SJCRH30 (cell line): ENCODE results near the gene ANKEF1. TPM values are rescaled to one million over a fixed set of nuclear protein-coding genes. Genes with fewer than 3 reads are reported as not detected.
"Not testable (repeated sequence)": the region's sequence is repeated elsewhere in the genome, so short reads cannot be mapped to it uniquely, and the experiment has no call there.

Experiments
- DNase-seq, 2 experiments: peaks; one replicate each; pipeline ENCODE4 v3.0.0-alpha.2; 2015 to 2020
- H3K27ac ChIP-seq: fragments of 250-450 bp; sonication (Bioruptor Pico); 2 replicates; pipeline ENCODE4 v1.5.1; 2020; ENCODE audit warnings: mild to moderate bottlenecking, moderate library complexity
- H3K27me3 ChIP-seq: fragments of 250-450 bp; sonication (Bioruptor Pico); 2 replicates; pipeline ENCODE4 v1.5.1; 2020; ENCODE audit warnings: mild to moderate bottlenecking, moderate library complexity
- H3K36me3 ChIP-seq: fragments of 250-450 bp; sonication (Bioruptor Pico); 2 replicates; pipeline ENCODE4 v1.5.1; 2020; ENCODE audit warnings: mild to moderate bottlenecking, moderate library complexity
- H3K4me1 ChIP-seq: fragments of 250-450 bp; sonication (Bioruptor Pico); 2 replicates; pipeline ENCODE4 v1.5.1; 2020; ENCODE audit warnings: mild to moderate bottlenecking, moderate library complexity
- H3K4me3 ChIP-seq: fragments of 250-450 bp; sonication (Bioruptor Pico); 2 replicates; pipeline ENCODE4 v1.5.1; 2020; ENCODE audit warnings: mild to moderate bottlenecking, moderate library complexity
- H3K9me3 ChIP-seq: fragments of 250-450 bp; sonication (Bioruptor Pico); replicated peaks from 2 replicates; pipeline ENCODE4 v1.5.1; 2020; ENCODE audit warnings: mild to moderate bottlenecking, moderate library complexity
- total RNA-seq: library from RNA; depleted of rRNA; stranded (reverse); fragments of >200 nt; shearing (Covaris generic); gene quantifications from 2 replicates; pipeline ENCODE4 v1.2.3, GENCODE V29; 2014

Gene ANKEF1
- total RNA-seq, 1 experiment from 2014 or later, result not detected

DNA sequence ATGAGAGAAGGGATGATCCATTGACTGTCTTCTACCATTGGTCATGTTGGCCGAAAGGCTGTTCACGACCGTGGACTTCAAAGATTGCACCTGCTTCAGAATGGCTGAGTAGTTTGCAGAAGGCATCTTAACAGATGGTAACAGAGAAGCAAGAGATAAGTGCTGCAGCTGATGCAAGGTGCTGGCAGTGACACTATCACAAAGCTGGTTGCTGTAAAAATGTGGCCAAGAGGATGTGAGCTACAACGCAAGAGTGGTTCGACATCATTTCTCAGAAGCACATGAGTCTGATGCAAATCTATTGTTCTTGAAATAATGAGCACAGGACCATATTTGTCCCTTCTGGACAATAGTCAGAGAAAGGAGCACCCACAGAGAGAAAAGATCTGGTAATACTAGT, 27.0 kb upstream of the ANKEF1 start:
- Histone ChIP-seq H3K27me3 (peaks cover 6% of the 10 kb centered on the region; the same call in 1 of the 2 replicates), H3K9me3 (no peaks in the 10 kb centered on the region), H3K4me1 (no peaks in the 10 kb centered on the region), H3K4me3 (no peak overlapping the region), H3K27ac (no peak overlapping the region), H3K36me3 (no peaks in the 10 kb centered on the region)
- DNase-seq, result no peak

- H3K27ac ChIP-seq, result no peak overlapping the region
- H3K36me3 ChIP-seq, result no peaks in the 10 kb centered on the region
- DNase-seq, result no peak
- H3K4me3 ChIP-seq, result no peak overlapping the region
- H3K9me3 ChIP-seq, result no peaks in the 10 kb centered on the region
- H3K4me1 ChIP-seq, result no peaks in the 10 kb centered on the region
- H3K27me3 ChIP-seq, result peaks cover 4% of the 10 kb centered on the region; the same call in 1 of the 2 replicates
These were observed 22.3 kb upstream of the ANKEF1 start for GRCh38 chr20:10012464-10012863.

GRCh38 chr20:10014431-10014830, 20.4 kb upstream of the ANKEF1 start:
- no peaks in the 10 kb centered on the region for H3K36me3 ChIP-seq
- H3K4me1 ChIP-seq, result no peaks in the 10 kb centered on the region
- H3K9me3 ChIP-seq, result no peaks in the 10 kb centered on the region
- no peak overlapping the region for H3K27ac ChIP-seq
- peaks cover 4% of the 10 kb centered on the region; the same call in 1 of the 2 replicates for H3K27me3 ChIP-seq
- DNase-seq, result no peak
- no peak overlapping the region for H3K4me3 ChIP-seq

- H3K4me3 ChIP-seq, result no peak overlapping the region
- H3K9me3 ChIP-seq, result no peaks in the 10 kb centered on the region
- H3K36me3 ChIP-seq, result no peaks in the 10 kb centered on the region; the same call in 1 of the 2 replicates
- no peaks in the 10 kb centered on the region for H3K4me1 ChIP-seq
- DNase-seq, result no peak
- H3K27ac ChIP-seq, result no peak overlapping the region
- 0 out of 2 replicates have a peak, but pooled peaks cover 2% of the 10 kb centered on the region for H3K27me3 ChIP-seq
These were observed 13.8 kb upstream of the ANKEF1 start for GRCh38 chr20:10020937-10021336.

DNA sequence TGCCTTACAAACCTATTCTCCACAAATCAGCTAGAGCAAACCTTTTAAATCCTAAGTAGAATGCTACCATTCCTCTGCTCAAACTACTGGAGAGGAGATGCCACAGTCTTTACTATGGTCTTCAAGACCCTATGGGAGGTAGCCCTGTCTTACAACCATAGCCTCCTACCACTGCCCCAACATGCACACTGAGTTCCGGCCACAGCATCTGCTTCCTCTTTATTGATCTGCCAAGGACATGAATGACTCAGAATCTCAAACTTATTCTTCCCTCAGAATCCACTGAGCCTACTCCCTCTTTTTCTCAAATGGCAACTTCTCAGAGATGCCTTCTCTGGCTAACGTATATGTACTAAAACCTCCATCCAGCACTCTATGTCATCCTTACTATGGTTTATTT, 12.2 kb upstream of the ANKEF1 start:
- DNase-seq, result no peak
- no peak overlapping the region for H3K27ac ChIP-seq
- no peaks in the 10 kb centered on the region for H3K9me3 ChIP-seq
- no peaks in the 10 kb centered on the region; the same call in 1 of the 2 replicates for H3K36me3 ChIP-seq
- H3K4me3 ChIP-seq, result no peak overlapping the region
- no peaks in the 10 kb centered on the region for H3K4me1 ChIP-seq
- H3K27me3 ChIP-seq, result no peaks in the 10 kb centered on the region

GRCh38 chr20:10023911-10024310, 10.9 kb upstream of the ANKEF1 start:
- no peaks in the 10 kb centered on the region for H3K9me3 ChIP-seq
- H3K27me3 ChIP-seq, result no peaks in the 10 kb centered on the region
- DNase-seq, result no peak
- H3K36me3 ChIP-seq, result no peaks in the 10 kb centered on the region; the same call in 1 of the 2 replicates
- H3K27ac ChIP-seq, result no peak overlapping the region
- no peaks in the 10 kb centered on the region for H3K4me1 ChIP-seq
- no peak overlapping the region for H3K4me3 ChIP-seq

GRCh38 chr20:10031451-10032215, 3.2 kb upstream of the ANKEF1 start:
- H3K36me3 ChIP-seq, H3K4me1 ChIP-seq, DNase-seq, H3K27ac ChIP-seq, H3K9me3 ChIP-seq, H3K4me3 ChIP-seq, H3K27me3 ChIP-seq: not testable (repeated sequence)

GRCh38 chr20:10032269-10032668, 2.5 kb upstream of the ANKEF1 start:
- H3K4me1 ChIP-seq, H3K9me3 ChIP-seq, H3K4me3 ChIP-seq, H3K27me3 ChIP-seq, H3K27ac ChIP-seq, H3K36me3 ChIP-seq, DNase-seq: not testable (repeated sequence)

GRCh38 chr20:10033905-10034650, 709 bp upstream of the ANKEF1 start:
- DNase-seq, result no peak
- H3K4me1 ChIP-seq, result no peaks in the 10 kb centered on the region

GRCh38 chr20:10036321-10036720, 1.5 kb downstream of the ANKEF1 start:
- not testable (repeated sequence) for H3K27ac ChIP-seq, H3K9me3 ChIP-seq, H3K4me3 ChIP-seq, H3K27me3 ChIP-seq, H3K36me3 ChIP-seq, DNase-seq, H3K4me1 ChIP-seq

More at GRCh38 chr20:10033905-10034650, 709 bp upstream of the ANKEF1 start:
- Histone ChIP-seq H3K27ac (no peak overlapping the region), H3K36me3 (no peaks in the 10 kb centered on the region), H3K9me3 (no peaks in the 10 kb centered on the region), H3K27me3 (peaks cover 5% of the 10 kb centered on the region; the same call in 1 of the 2 replicates), H3K4me3 (no peak overlapping the region)

DNA sequence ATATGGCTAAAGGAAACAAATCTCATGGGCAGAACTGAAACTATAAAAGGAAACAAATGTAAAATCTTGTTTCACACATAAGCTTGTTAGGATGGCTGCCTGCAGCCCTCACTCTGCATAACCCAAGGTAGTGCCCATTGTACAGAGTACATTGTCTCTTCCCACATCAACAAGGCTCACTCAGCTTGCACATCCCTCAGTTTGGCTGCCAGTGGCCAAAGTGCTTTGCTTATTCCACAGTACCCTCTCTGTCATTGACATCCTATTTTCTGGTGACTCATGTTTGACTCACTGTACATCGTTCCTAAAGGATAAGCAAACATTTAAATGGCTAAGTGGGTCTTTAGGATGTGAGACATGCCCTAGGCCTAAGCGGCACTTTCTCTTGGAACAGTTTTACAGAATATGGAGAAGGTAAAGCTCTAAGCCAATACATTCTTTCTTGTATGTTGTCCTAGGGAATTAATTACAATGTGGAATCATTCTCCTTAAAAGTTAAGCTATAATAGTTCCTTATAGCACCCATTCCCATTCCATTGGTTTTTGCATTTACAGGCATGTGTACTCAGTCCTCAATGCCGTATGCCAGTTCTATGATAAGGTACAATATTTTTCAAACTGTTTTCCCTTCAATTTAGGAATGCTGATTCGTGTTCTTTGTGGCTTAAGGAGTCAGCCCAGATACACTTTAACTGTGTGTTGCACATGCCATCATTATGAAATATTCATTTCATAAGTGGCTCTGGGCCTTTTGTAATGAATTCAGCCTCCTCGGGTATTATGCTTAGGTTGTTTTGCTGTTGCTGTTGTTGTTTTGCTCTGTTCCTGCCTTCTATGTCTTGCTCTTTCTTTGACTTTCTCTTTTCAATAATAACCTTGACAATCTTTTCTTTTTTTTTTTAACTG, 5.5 kb downstream of the ANKEF1 start:
- Histone ChIP-seq H3K27ac (no peak overlapping the region), H3K36me3 (no peaks in the 10 kb centered on the region)
- no peak for DNase-seq

GRCh38 chr20:10042086-10042485, 7.3 kb downstream of the ANKEF1 start:
- DNase-seq, result no peak
- Histone ChIP-seq H3K36me3 (no peaks in the 10 kb centered on the region), H3K27me3 (no peaks in the 10 kb centered on the region), H3K4me3 (no peak overlapping the region), H3K4me1 (no peaks in the 10 kb centered on the region), H3K9me3 (no peaks in the 10 kb centered on the region), H3K27ac (no peak overlapping the region)

More for the DNA sequence above, 5.5 kb downstream of the ANKEF1 start:
- Histone ChIP-seq H3K4me1 (no peaks in the 10 kb centered on the region), H3K4me3 (no peak overlapping the region), H3K9me3 (no peaks in the 10 kb centered on the region), H3K27me3 (peaks cover 5% of the 10 kb centered on the region; the same call in 1 of the 2 replicates)

DNA sequence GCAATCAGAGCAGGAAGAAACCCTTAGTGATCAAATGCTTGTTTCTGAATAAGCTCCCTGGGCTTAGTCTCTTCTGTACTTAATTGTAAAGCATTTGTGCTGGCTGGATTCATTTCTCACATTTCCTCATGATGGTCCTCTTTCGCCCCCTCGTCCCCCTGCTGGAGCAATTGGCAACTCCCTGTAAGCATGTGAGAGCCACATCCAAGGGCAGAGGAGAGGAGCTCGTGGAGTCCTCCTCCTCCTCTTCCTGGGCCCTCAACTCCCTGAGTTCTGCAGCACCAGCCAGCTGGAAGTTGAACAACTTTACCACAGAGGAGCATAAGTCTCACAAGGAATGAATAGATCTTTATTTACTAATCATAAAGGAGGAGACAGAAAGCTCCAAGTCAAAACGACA, 12.6 kb downstream of the ANKEF1 start:
- Histone ChIP-seq H3K36me3 (no peaks in the 10 kb centered on the region), H3K27ac (no peak overlapping the region), H3K9me3 (no peaks in the 10 kb centered on the region), H3K4me1 (no peaks in the 10 kb centered on the region), H3K27me3 (no peaks in the 10 kb centered on the region), H3K4me3 (no peak overlapping the region)
- peak in 1 of 2 experiments; percentile 12 for DNase-seq

- H3K9me3 ChIP-seq, result no peaks in the 10 kb centered on the region
- H3K36me3 ChIP-seq, result no peaks in the 10 kb centered on the region
- no peak overlapping the region for H3K27ac ChIP-seq
- no peaks in the 10 kb centered on the region for H3K4me1 ChIP-seq
- 0 out of 2 replicates have a peak, but pooled peaks cover 4% of the 10 kb centered on the region for H3K27me3 ChIP-seq
- no peak overlapping the region for H3K4me3 ChIP-seq
- no peak for DNase-seq
These were observed 16.4 kb downstream of the ANKEF1 start for GRCh38 chr20:10051185-10051584.
